WTC11 (cell line): ENCODE results near the gene SEZ6.

Experiments used
- CTCF ChIP-seq: fragments of 200-600 bp; IDR thresholded peaks from 2 replicates; pipeline ENCODE4 v1.8.0; 2022; ENCODE audit warnings: antibody characterized with exemption
- E2F4 ChIP-seq: sonication (generic); formaldehyde crosslinking; IDR thresholded peaks from 2 replicates; pipeline ENCODE4 v1.8.1; 2022; ENCODE audit warnings: low read depth, mild to moderate bottlenecking, moderate library complexity, missing genetic modification reagents, borderline replicate concordance
- ELF4 ChIP-seq: sonication (generic); formaldehyde crosslinking; IDR thresholded peaks from 2 replicates; pipeline ENCODE4 v1.8.1; 2022; ENCODE audit warnings: low read depth, mild to moderate bottlenecking, moderate library complexity, missing genetic modification reagents
- FOXP1 ChIP-seq: sonication (generic); formaldehyde crosslinking; IDR thresholded peaks from 2 replicates; pipeline ENCODE4 v1.8.0; 2022; ENCODE audit warnings: missing genetic modification reagents, mild to moderate bottlenecking, moderate library complexity, borderline replicate concordance
- NFATC4 ChIP-seq: fragments of 250-450 bp; sonication (Bioruptor Pico); IDR thresholded peaks from 2 replicates; pipeline ENCODE4 v1.9.0; 2021; ENCODE audit warnings: mild to moderate bottlenecking
- NFE2L1 ChIP-seq: sonication (generic); formaldehyde crosslinking; IDR thresholded peaks from 2 replicates; pipeline ENCODE4 v1.8.1; 2023; ENCODE audit warnings: missing genetic modification reagents
- NFYB ChIP-seq: sonication (generic); formaldehyde crosslinking; conservative IDR thresholded peaks from 2 replicates; pipeline ENCODE4 v1.8.0; 2022; ENCODE audit warnings: low read depth, missing genetic modification reagents
- NR2C2 ChIP-seq: sonication (generic); formaldehyde crosslinking; IDR thresholded peaks from 2 replicates; pipeline ENCODE4 v1.8.0; 2022; ENCODE audit warnings: mild to moderate bottlenecking, missing genetic modification reagents
- SP1 ChIP-seq: sonication (generic); formaldehyde crosslinking; conservative IDR thresholded peaks from 2 replicates; pipeline ENCODE4 v1.8.1; 2022; ENCODE audit warnings: missing genetic modification reagents
- TEAD1 ChIP-seq: sonication (generic); formaldehyde crosslinking; IDR thresholded peaks from 2 replicates; pipeline ENCODE4 v1.8.0; 2022; ENCODE audit warnings: mild to moderate bottlenecking, missing genetic modification reagents
- ZNF423 ChIP-seq: fragments of 250-450 bp; sonication (Bioruptor Pico); IDR thresholded peaks from 2 replicates; pipeline ENCODE4 v2.1.2; 2022; ENCODE audit warnings: mild to moderate bottlenecking, moderate library complexity
- ZNF512 ChIP-seq: sonication (generic); formaldehyde crosslinking; IDR thresholded peaks from 2 replicates; pipeline ENCODE4 v1.8.1; 2022; ENCODE audit warnings: missing genetic modification reagents, borderline replicate concordance
- TF ChIP-seq, protein P1 (sequence below): sonication (generic); formaldehyde crosslinking; IDR thresholded peaks from 2 replicates; pipeline ENCODE4 v1.8.1; 2023; ENCODE audit warnings: mild to moderate bottlenecking, missing genetic modification reagents, moderate library complexity

GRCh38 chr17:28950752-28951427 is 54.9 kb downstream of the SEZ6 start:
- TF ChIP-seq CTCF, result no peak
- TF ChIP-seq NFATC4 (CRISPR knock-in tag), result no peak
- no peak for TF ChIP-seq NR2C2 (CRISPR knock-in tag)
- TF ChIP-seq FOXP1 (CRISPR knock-in tag), result no peak
- no peak for TF ChIP-seq ELF4 (CRISPR knock-in tag)
- TF ChIP-seq, protein P1, sequence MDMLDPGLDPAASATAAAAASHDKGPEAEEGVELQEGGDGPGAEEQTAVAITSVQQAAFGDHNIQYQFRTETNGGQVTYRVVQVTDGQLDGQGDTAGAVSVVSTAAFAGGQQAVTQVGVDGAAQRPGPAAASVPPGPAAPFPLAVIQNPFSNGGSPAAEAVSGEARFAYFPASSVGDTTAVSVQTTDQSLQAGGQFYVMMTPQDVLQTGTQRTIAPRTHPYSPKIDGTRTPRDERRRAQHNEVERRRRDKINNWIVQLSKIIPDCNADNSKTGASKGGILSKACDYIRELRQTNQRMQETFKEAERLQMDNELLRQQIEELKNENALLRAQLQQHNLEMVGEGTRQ (CRISPR knock-in tag), result no peak
- no peak for TF ChIP-seq ZNF512 (CRISPR knock-in tag)
- TF ChIP-seq TEAD1 (CRISPR knock-in tag), result no peak
- no peak for TF ChIP-seq ZNF423 (CRISPR knock-in tag)
- no peak for TF ChIP-seq NFYB (CRISPR knock-in tag)
- TF ChIP-seq E2F4 (CRISPR knock-in tag), result no peak
- no peak for TF ChIP-seq NFE2L1 (CRISPR knock-in tag)
- TF ChIP-seq SP1 (CRISPR knock-in tag), result no peak
